HG03097 (cell line): Measurements from ENCODE around the gene CFAP20DC.

ENCODE experiments used
- ATAC-seq: cut with Tn5 transposase; IDR thresholded peaks from one replicate; pipeline ENCODE4 v1.9.1; 2021; ENCODE audit not compliant: unreplicated experiment, low FRiP score

CFAP20DC gene

GRCh38 chr3:59027607-59028006 is 22.2 kb downstream of the CFAP20DC start:
- no peak for ATAC-seq

- ATAC-seq = no peak
These were observed 26.2 kb downstream of the CFAP20DC start for GRCh38 chr3:59023612-59024011.

GRCh38 chr3:59017617-59017984 is 32.2 kb downstream of the CFAP20DC start:
- no peak for ATAC-seq

GRCh38 chr3:59016930-59017616 is 32.8 kb downstream of the CFAP20DC start:
- no peak for ATAC-seq

GRCh38 chr3:59013611-59014010 is 36.2 kb downstream of the CFAP20DC start:
- ATAC-seq = no peak

- ATAC-seq = no peak
These were observed 42.9 kb downstream of the CFAP20DC start for GRCh38 chr3:59006634-59007517.

GRCh38 chr3:59001675-59002074 is 48.1 kb downstream of the CFAP20DC start:
- ATAC-seq = no peak

GRCh38 chr3:58999774-59000160 is 50.1 kb downstream of the CFAP20DC start:
- ATAC-seq = no peak

GRCh38 chr3:58999134-58999773 is 50.6 kb downstream of the CFAP20DC start:
- no peak for ATAC-seq

- no peak for ATAC-seq
These were observed 51.2 kb downstream of the CFAP20DC start for GRCh38 chr3:58998476-58999117.

GRCh38 chr3:58996730-58997129 is 53.1 kb downstream of the CFAP20DC start:
- ATAC-seq = no peak

- ATAC-seq = no peak
These were observed 55.0 kb downstream of the CFAP20DC start for GRCh38 chr3:58994746-58995330.

GRCh38 chr3:58993547-58993946 is 56.3 kb downstream of the CFAP20DC start:
- ATAC-seq = no peak

GRCh38 chr3:58991623-58992022 is 58.2 kb downstream of the CFAP20DC start:
- no peak for ATAC-seq

GRCh38 chr3:58991026-58991425 is 58.8 kb downstream of the CFAP20DC start:
- ATAC-seq = no peak

GRCh38 chr3:58989955-58990354 is 59.9 kb downstream of the CFAP20DC start:
- no peak for ATAC-seq

GRCh38 chr3:58989163-58989562 is 60.7 kb downstream of the CFAP20DC start:
- no peak for ATAC-seq

GRCh38 chr3:58988041-58988440 is 61.8 kb downstream of the CFAP20DC start:
- no peak for ATAC-seq

- no peak for ATAC-seq
These were observed 63.2 kb downstream of the CFAP20DC start for GRCh38 chr3:58986654-58987053.

- no peak for ATAC-seq
These were observed 70.0 kb downstream of the CFAP20DC start for GRCh38 chr3:58979840-58980239.

GRCh38 chr3:58973796-58974195 is 76.0 kb downstream of the CFAP20DC start:
- no peak for ATAC-seq
